HepG2 (cell line): ENCODE results near the gene NINL. TPM values are rescaled to one million over a fixed set of nuclear protein-coding genes. Genes with fewer than 3 reads are reported as not detected.
A peak's percentile ranks its signal among the peaks of the same experiment; 100 is the strongest.

ENCODE experiments used
- ATAC-seq: fragments of 200-7000 bp; cut with Tn5 transposase; 3 replicates; pipeline ENCODE4 v1.9.1; 2020; ENCODE audit warnings: mild to moderate bottlenecking, moderate library complexity
- BruUV-seq: library from RNA; stranded (reverse); fragments of 400-500 nt; replicated peaks from 2 replicates; lab custom pipeline; 2021; lab: Mats Ljungman, UMichigan
- CTCF ChIA-PET: fragments of 300-600 bp; formaldehyde crosslinking; extraction: SDS; loops from one replicate; lab custom pipeline; 2021; ENCODE audit warnings: low total read pairs, inconsistent platforms, low intra/inter-chr PET ratio; lab: Yijun Ruan, JAX
- POLR2A ChIA-PET: fragments of 350-600 bp; sonication (Branson Sonifier 250); formaldehyde crosslinking; loops from one replicate; lab custom pipeline; 2020; ENCODE audit warnings: antibody characterized with exemption, inconsistent platforms; lab: Yijun Ruan, JAX
- DNase-seq: peaks from one replicate; pipeline ENCODE4 v3.0.0-alpha.2; 2015; ENCODE audit warnings: low spot score
- FAIRE-seq: peaks from 3 replicates; lab custom pipeline; 2011; peaks lifted over from hg19 to GRCh38; lab: Jason Lieb, UNC
- H2AFZ ChIP-seq: one replicate; pipeline ENCODE4 v1.6.1; 2011; ENCODE audit warnings: low read length, inconsistent platforms
- H3K27ac ChIP-seq: fragments of 300-600 bp; 3 replicates; pipeline ENCODE4 v1.8.0; 2011; ENCODE audit warnings: mixed run types, mild to moderate bottlenecking, mixed read lengths, low read length, inconsistent platforms; ENCODE audit not compliant: insufficient read depth; ENCODE audit errors: extremely low read length
- H3K27me3 ChIP-seq, 2 experiments: fragments of 200-600 bp in 1 of 2; 2 replicates in 1 of 2; 3 replicates in 1 of 2; pipeline versions ENCODE4 v1.6.0 to v1.8.0; 2011; ENCODE audit warnings: low read length in 2 of 2, mild to moderate bottlenecking in 2 of 2, moderate library complexity in 2 of 2, inconsistent platforms in 1 of 2; ENCODE audit not compliant: insufficient read depth in 2 of 2, control insufficient read depth in 1 of 2
- H3K36me3 ChIP-seq, 2 experiments: fragments of 200-600 bp in 1 of 2; replicated peaks in 1 of 2; 2 replicates in 1 of 2; 3 replicates in 1 of 2; pipeline versions ENCODE4 v1.5.1 to v1.8.0; 2011; ENCODE audit warnings: low read length in 2 of 2, inconsistent platforms in 1 of 2; ENCODE audit not compliant: insufficient read depth in 2 of 2, control insufficient read depth in 1 of 2
- H3K4me1 ChIP-seq: 2 replicates; pipeline ENCODE4 v1.5.1; 2012; ENCODE audit warnings: low read length, inconsistent platforms; ENCODE audit not compliant: insufficient read depth
- H3K4me2 ChIP-seq: 2 replicates; pipeline ENCODE4 v1.6.0; 2011; ENCODE audit warnings: low read depth, low read length, inconsistent platforms
- H3K4me3 ChIP-seq, 3 experiments: fragments of 200-600 bp in 1 of 3; sonication (generic), shearing (Covaris generic) in 1 of 3; replicated peaks in 1 of 3; 2 replicates each; pipeline ENCODE4 v1.5.1; 2011 to 2016; ENCODE audit warnings: low read length in 3 of 3, inconsistent platforms in 2 of 3, low read depth in 2 of 3, mild to moderate bottlenecking in 2 of 3, control low read depth in 1 of 3, mixed read lengths in 1 of 3; ENCODE audit not compliant: insufficient read depth in 1 of 3
- H3K79me2 ChIP-seq: one replicate; pipeline ENCODE4 v1.6.1; 2011; ENCODE audit warnings: low read length, inconsistent platforms; ENCODE audit not compliant: insufficient read depth
- H3K9ac ChIP-seq: 2 replicates; pipeline ENCODE4 v1.6.0; 2011; ENCODE audit warnings: mild to moderate bottlenecking, low read depth, low read length, inconsistent platforms; ENCODE audit not compliant: insufficient read depth
- H3K9me3 ChIP-seq: 2 replicates; pipeline ENCODE4 v1.5.1; 2012; ENCODE audit warnings: mild to moderate bottlenecking, low read length
- H4K20me1 ChIP-seq: 2 replicates; pipeline ENCODE4 v1.6.0; 2011; ENCODE audit warnings: inconsistent platforms, mild to moderate bottlenecking, low read length, moderate library complexity; ENCODE audit not compliant: insufficient read depth
- AGO2 ChIP-seq: fragments of 200-400 bp; formaldehyde crosslinking; optimal IDR thresholded peaks from 2 replicates; pipeline ENCODE3; 2017; ENCODE audit warnings: mild to moderate bottlenecking, low read depth, low read length, moderate library complexity
- CEBPB ChIP-seq: IDR thresholded peaks from 2 replicates; pipeline ENCODE4 v1.6.1; 2011; ENCODE audit warnings: low read depth, low read length, improper control_type of control experiment, borderline replicate concordance
- CEBPG ChIP-seq: IDR thresholded peaks from 2 replicates; pipeline ENCODE4 v1.6.1; 2016
- NFE2 ChIP-seq: sonication (generic); formaldehyde crosslinking; IDR thresholded peaks from 2 replicates; pipeline ENCODE4 v1.4.0; 2020; ENCODE audit warnings: missing genetic modification reagents
- NKX3-1 ChIP-seq: sonication (generic); formaldehyde crosslinking; IDR thresholded peaks from 2 replicates; pipeline ENCODE4 v1.5.0; 2020; ENCODE audit warnings: missing genetic modification reagents
- ZNF275 ChIP-seq: sonication (generic); formaldehyde crosslinking; IDR thresholded peaks from 2 replicates; pipeline ENCODE4 v1.8.0; 2022; ENCODE audit warnings: missing genetic modification reagents, mild to moderate bottlenecking, inconsistent platforms, borderline replicate concordance
- ZNF317 ChIP-seq: sonication (generic); formaldehyde crosslinking; IDR thresholded peaks from 2 replicates; pipeline ENCODE4 v1.5.0; 2020; ENCODE audit warnings: mild to moderate bottlenecking, missing genetic modification reagents
- ZNF335 ChIP-seq: sonication (generic); formaldehyde crosslinking; IDR thresholded peaks from 2 replicates; pipeline ENCODE4 v1.4.0; 2020; ENCODE audit warnings: missing genetic modification reagents
- ZNF687 ChIP-seq: sonication (generic); formaldehyde crosslinking; IDR thresholded peaks from 2 replicates; pipeline ENCODE4 v1.5.1; 2020; ENCODE audit warnings: mild to moderate bottlenecking, missing genetic modification reagents, moderate library complexity
- WGBS: methylation state at CpG from one replicate; pipeline ENCODE4 v1.1.6; 2017; ENCODE audit warnings: low lambda C conversion rate; 5-methylcytosine and 5-hydroxymethylcytosine counted together
- in situ Hi-C: cut with HindIII; loops from 2 replicates; pipeline ENCODE4 v1.10.0; 2017; ENCODE audit warnings: low pct_unique_long_range_greater_than_20kb; ENCODE audit not compliant: extremely low pct_ligation_motif_present
- intact Hi-C: fragments of 100-400 bp; cut with micrococcal nuclease; formaldehyde crosslinking; loops from one replicate; pipeline ENCODE4 v1.10.0; 2022; ENCODE audit not compliant: unreplicated experiment
- polyA plus RNA-seq, 8 experiments: library from polyadenylated mRNA; depleted of rRNA in 3 of 8; stranded (reverse) in 7 of 8; unstranded in 1 of 8; fragments of >200 nt; fragmentation: Illumina TruSeq in 4 of 8; extraction: Trizol in 4 of 8; gene quantifications; 2 replicates each; pipeline versions ENCODE4 v1.2.1 to v1.2.3, GENCODE V29; 2011 to 2016; ENCODE audit warnings: low read depth in 4 of 8, missing spikeins in 1 of 8, mixed read lengths in 1 of 8; ENCODE audit not compliant: insufficient read depth in 1 of 8
- total RNA-seq, 5 experiments: library from RNA; depleted of rRNA; stranded (reverse); fragments of >200 nt; fragmentation: Illumina TruSeq; extraction: Trizol; gene quantifications; 2 replicates each; pipeline ENCODE4 v1.2.3, GENCODE V29; 2016; ENCODE audit warnings: low read depth in 1 of 5

The NINL gene
- total and polyA plus RNA-seq, 2 of the 13 experiments (the other 11 are each of a cell fraction or from before 2014, with no cell fraction given), result 32.3 to 34.3 TPM

GRCh38 chr20:25496165-25496967 lies 89.0 kb downstream of the NINL start:
- in situ Hi-C loops, result no loop called here
- intact Hi-C loops, result no loop called here
- no peak overlapping the region for H3K4me2 ChIP-seq
- TF ChIP-seq CEBPB (peak; percentile 88), NFE2 (CRISPR knock-in tag) (no peak), NKX3-1 (CRISPR knock-in tag) (no peak), ZNF335 (CRISPR knock-in tag) (no peak), CEBPG (CRISPR knock-in tag) (peak; percentile 23; the same call in 1 of the 2 replicates), AGO2 (peak; percentile 62), ZNF687 (CRISPR knock-in tag) (0 out of 2 replicates have a peak, but pooled peaks have one; percentile 12), ZNF275 (CRISPR knock-in tag) (no peak), ZNF317 (CRISPR knock-in tag) (no peak)
- no peaks in the 10 kb centered on the region for H4K20me1 ChIP-seq
- ATAC-seq (no peak), DNase-seq (no peak), FAIRE-seq (no peak)
- ChIA-PET POLR2A (interaction anchor here (1.8 kb wide), 1 partner anchor 11 kb away, joined by 8 read pairs; no protein-coding TSS in a partner anchor), CTCF (no interaction called here)
- peaks cover 19 to 27% of the 10 kb centered on the region in 2 experiments for H3K36me3 ChIP-seq
- no TSS peak for BruUV-seq
- H3K4me3 ChIP-seq, result no peak overlapping the region
- 94% methylated on average over 14 of the region's 14 CpGs for WGBS
- H2AFZ ChIP-seq, result no peak overlapping the region
- H3K9ac ChIP-seq, result no peak overlapping the region
- H3K79me2 ChIP-seq, result no peaks in the 10 kb centered on the region
- H3K27ac ChIP-seq, result no peak overlapping the region
- H3K4me1 ChIP-seq, result no peaks in the 10 kb centered on the region
- no peaks in the 10 kb centered on the region for H3K27me3 ChIP-seq
- H3K9me3 ChIP-seq, result no peaks in the 10 kb centered on the region
